Right forelimb (tissue), 1 donor: ENCODE data around the gene KCNV2.
"Not testable (repeated sequence)": the region's sequence is repeated elsewhere in the genome, so short reads cannot be mapped to it uniquely, and the experiment has no call there.

ENCODE experiments used
- DNase-seq: peaks from one replicate; pipeline ENCODE4 v3.0.0-alpha.2; 2018

KCNV2 gene

DNA sequence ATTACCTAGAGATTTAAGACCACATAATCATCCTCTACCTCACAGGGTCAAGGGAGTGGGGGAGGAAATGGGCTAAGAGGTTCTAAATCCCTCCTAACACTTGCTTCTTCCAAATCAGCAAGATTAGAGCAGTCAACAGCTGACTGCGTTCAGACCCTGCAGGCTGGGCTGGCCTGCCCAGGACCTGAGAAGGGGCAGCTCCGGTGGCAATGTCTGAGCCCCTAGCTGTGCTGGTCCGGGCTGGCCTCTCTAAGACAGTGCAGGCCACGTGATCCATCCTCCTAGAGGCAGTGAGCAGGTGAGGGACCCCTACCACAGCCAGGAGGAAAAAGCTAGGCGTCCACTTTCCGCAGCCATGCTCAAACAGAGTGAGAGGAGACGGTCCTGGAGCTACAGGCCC lies at the start of gene KCNV2:
Gene KCNV2, plus strand, starts transcription at position 126 of the 400 bp plus-strand sequence. Its CDS starts 230 bp downstream, at position 356.
- DNase-seq: no peak

DNA sequence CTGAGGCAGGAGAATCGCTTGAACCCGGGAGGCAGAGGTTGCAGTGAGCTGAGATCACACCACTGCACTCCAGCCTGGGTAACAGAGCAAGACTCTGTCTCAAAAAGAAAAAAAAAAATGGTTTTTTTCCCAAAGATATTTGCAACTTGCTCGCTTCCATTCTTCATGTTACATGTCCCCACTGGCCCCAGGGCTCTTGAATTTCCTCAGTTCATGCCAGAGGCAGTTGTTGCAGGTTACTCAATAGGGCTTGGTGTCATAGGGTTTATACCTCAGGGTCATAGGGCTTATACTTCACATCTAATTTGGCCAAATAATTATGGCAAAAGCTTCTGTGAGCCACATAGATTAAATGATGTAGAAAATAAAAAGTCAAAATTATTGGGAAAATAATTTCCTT lies 44.1 kb upstream of the KCNV2 start:
- DNase-seq: no peak

DNA sequence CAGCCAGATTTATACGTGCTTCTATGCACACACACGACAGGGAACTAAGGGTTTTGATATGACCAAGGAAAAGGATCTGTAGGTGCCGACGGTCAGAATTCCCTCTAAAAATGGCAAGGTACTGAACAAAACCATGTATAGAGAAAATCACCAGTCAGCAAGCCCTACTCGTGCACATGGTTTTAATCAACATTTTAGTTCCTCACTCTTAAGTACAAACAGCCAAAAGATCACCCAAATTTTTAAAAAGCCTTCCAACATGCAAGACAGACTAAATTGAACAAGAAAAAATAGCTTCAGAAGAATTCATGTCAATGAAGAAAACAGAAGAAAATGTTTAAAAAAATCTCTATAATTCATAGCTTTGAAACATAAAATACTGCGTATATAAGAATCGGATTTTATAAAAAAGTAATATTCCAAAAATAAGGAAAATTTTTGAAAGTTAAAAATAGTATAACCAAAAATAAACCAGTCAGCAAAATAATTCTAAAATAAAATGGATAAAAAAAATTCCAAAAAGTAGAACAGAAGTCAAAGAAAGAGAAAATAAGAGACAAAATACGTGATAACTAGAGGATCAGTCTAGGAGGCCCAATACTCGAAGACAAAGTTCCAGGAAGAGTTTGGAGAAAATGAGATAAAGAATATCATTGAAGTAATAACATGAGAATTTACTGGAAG lies 43.0 kb upstream of the KCNV2 start:
- DNase-seq: no peak

DNA sequence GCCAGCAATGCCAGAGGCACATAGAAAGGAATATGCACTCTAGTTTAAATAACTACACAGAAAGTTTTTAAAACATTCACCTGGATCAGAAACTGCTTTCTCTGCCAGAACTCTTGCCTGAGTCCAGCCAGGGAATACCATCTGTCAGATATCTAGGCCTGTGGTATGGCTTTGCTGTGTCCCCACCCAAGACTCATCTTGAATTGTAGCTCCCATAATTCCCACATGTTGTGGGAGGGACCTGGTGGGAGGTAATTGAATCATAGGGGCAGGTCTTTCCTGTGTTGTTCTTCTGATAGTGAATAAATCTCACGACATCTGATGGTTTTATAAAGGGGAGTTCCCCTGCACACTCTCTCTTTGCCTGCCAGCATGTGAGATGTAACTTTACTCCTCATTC lies 41.5 kb upstream of the KCNV2 start:
- no peak for DNase-seq

DNA sequence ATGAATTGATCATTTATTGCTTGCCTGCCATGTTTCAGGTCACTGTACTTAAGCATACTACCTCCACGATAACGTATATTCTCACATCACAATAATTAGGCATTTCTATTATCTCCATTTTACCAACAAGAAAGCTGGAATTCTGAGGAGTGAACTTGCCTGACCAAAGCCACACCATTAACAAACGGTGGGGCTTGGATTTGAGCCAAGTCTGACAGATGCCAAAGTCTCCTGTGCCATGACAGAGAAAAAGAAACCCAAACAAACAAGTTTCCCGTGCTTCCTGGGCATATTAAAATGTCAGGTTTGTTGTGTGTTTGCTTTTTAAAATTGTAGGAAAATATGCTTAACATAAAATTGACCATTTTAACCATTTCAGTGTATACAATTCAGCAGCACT lies 40.8 kb upstream of the KCNV2 start:
- DNase-seq: no peak

DNA sequence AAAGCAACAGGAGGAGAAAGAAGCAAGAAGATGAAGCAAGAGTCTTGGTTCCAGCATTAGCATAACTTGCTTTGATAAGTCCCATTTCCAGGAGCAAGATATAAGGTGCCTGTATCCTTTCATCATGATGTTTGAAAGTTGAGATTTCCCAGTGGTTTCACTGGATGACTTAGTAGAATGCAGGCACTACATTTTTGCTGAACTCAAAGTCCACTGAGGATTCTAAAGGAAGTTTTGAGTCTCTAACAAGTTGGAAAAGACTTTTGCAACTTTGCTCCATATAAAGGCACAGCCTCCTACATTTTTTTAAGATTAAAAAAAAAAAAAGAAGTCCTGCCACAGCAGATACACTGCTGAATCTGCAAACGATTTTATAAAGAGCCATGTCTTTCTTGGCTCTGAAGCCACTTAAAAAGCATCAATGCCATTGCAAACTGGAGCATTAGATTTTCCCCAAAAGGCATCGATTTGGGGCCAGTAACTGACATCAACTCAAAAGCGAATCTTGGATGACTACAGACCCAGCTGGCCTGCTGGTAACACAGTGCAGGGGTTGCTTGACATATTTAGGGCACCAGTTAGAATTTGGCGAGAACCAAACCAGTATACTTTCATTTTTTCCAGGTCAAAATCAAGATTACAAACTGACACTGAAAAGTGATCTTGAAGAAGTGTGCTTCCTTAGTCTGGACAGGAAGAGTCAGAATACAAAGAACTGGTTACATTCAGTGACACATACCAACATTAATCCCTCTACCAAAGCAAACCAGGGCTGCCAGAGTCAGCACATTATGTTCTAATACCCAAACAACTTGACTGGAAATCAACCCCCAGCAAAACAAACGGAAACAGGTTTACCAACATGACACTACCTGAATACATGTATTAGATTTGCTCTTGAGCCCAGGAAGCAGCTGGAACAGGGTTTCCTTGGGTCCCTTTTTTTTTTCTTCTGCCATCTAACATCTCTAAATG lies 39.1 kb upstream of the KCNV2 start:
- DNase-seq: no peak

DNA sequence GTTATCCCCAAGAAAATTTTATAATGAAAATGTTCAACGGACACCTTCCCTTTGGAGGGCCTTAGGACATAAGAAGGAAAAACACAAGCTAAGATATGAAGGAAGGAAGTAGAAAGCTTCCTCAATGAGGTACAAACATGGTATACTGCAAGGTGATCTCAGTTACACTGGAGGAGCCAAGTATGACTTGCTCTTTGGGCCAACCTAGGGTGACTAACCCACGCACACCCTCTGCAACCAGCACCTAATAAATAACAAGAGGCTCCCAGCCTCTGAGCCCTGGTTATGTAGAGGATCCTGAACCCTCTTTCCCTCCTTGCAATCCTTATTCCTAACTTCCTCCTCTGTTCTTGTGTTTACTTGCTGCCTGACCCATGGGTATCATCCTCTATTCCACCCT lies 38.3 kb upstream of the KCNV2 start:
- no peak for DNase-seq

DNA sequence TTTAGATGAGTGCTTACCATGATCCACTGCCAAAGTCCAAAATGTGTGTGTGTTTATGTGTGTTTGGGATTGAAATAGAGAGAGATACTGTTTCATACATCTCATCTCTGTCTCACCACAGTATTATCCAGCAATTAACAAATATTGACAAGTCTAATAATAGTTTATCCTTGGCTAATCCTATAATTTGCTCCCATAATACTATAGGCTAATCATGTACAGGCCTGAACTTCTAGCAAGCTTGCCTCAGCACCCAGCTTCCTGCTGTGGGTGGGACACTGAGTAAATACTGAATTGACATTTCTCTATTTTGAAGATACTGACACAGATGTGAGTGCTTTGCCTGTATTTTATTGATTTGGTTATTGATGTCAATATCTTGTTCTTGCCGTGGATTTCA lies 35.3 kb upstream of the KCNV2 start:
- DNase-seq: no peak

DNA sequence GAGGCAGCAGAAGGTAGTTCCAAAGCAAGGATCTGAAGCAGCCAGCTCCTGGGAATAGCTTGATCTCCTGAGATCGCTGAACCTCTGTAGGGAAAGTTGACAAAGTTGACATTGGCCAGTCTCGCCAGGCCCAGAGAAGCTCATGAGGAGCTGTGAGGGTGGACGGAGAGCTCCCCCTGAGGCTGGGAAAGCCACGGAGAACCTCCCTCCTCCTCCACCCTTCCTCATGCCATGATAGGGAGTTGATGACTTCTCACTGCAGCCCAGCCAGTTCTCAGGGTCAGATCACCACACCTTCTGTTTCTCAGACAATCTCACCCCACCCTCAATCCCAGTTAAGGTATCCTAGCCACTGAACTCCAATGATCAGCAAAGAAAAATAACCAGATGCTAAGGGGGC lies 30.4 kb upstream of the KCNV2 start:
- DNase-seq: no peak

DNA sequence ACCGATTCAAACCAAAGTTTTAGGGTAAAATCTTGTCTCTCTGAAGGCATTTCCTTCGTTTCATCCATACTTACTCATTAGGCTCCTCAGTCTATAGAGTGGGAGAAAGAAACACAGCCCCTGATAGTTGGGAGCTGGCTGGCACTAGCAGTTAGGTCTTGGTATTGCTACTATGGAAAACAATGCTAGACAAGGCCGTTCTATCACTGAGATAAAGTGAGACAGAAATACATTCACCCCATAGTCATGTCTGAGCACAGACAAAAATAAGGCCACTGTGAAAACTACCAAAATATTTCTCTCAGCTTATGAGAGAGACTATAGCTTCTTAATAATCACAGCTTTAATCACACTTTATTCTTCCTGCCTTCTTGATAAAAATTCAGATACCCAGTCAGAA lies 28.7 kb upstream of the KCNV2 start:
- no peak for DNase-seq

DNA sequence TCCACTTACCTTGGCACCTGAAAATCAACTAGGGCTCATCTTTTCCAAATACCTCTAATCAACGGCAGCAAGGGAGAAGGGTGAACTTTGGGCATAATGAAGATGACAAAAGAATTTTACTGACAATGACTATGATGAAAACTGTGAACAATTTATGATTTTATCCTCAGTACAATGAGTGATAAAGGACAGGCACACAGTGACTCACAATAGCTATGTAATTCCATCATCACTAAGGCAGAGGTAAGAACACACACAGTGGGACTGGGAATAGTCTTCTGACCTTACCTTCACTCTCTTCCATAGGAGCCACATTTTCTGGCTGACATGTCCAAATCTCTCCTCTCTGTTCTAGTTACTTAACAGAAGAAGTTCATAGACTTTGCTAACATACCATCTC lies 26.1 kb upstream of the KCNV2 start:
- DNase-seq: no peak

DNA sequence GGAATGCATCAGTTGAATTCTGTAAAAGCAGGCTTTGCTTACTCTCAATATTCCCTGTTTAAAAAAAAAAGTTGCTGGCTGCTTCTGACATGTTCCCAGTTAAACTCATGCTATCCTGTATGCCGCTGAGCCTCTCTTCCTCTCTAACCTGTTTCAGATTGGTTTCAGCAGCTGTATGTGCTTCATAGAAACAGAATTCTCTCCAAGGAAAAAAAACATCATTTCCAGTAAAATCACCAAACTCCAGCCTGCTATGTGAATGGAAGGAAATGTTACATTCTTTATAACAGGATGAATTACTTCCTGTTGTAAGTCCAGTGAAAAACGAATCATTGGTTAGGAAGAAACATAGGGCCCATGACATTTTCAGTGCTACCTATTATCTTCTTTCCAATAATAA lies 25.7 kb upstream of the KCNV2 start:
- DNase-seq: no peak

DNA sequence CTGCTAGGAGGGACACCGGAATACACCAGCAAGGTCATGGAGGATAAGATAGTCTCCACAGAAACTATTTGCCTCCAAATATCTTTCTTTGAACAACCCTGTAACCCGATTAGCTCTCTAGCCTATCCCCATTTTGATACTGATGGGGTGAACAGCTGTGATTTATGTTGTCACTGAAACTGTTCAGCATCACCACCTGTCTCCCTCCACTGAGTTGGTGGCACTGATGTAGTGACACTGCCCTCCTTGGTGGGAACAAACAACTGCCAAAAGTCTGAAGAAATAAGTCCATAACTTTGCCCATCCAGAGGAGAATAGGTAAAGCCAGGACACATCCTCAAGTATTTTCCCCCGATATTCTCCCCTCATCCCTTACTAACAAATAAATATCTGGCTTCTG lies 24.3 kb upstream of the KCNV2 start:
- DNase-seq: no peak

DNA sequence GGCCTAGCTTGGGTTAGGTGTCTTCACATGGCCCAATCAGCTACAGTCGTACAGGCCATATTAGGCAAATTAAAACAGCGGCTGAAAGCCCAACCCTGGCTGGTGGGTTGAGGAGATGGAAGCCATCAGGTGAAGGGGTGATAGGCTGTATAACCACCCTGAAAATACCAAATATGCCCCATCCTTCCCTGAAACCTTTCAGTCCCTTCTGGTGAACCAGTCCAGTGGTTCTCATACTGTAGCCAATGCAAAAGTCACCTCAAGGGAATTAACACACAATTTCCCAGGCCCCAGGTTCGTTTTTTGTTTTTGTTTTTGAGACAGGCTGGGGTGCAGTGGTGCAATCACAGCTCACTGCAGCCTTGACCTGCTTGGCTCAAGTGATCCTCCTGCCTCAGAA lies 19.8 kb upstream of the KCNV2 start:
- no peak for DNase-seq

DNA sequence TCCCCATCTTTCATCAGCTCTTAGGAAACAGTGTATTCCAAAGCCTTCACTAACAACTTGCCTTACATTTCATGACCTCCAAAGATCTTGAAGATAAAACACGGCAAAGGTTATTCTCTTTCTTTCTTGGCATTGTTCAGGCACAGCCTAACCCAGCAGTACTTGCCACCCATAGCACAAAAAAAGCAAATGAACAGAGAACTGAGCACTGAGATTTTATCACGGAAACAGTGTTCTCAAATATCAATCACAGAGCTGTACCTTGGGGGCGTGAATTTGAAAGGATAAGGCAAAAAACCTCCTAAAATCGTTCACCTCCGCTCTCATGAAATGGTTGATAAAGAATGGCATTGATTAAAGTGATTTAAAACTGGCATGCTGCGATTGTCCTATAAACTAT lies 16.9 kb upstream of the KCNV2 start:
- no peak for DNase-seq

DNA sequence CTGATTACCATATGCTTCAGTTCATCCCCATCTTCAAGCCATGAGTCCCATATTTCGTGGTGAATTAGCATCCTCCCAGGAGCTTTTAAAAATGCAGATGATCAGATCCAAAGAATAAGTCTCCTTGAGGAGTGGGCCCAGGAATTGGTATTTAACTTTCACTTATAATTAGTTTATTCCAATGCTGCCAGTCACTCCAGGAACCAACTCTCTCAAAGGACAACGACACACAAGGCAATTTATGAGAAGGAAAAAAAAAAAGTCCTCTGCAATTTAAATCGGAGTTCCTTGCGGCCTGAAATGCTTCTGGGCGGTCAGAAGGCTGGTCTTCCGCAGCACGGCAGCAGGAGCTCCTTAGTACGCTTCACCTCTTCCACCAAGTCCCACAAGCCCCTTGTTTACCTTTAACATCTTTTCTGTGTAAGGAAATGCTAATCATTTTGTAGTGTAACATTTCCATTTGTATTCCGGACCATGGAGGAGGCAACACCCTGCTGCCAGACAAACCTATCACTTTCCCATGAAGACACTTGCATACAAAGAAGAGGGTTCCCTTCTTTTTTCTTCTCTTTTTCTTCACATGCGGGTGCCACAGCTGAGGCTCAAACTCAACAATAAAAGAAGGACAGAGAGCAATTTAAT lies 16.3 kb upstream of the KCNV2 start:
- DNase-seq: no peak

DNA sequence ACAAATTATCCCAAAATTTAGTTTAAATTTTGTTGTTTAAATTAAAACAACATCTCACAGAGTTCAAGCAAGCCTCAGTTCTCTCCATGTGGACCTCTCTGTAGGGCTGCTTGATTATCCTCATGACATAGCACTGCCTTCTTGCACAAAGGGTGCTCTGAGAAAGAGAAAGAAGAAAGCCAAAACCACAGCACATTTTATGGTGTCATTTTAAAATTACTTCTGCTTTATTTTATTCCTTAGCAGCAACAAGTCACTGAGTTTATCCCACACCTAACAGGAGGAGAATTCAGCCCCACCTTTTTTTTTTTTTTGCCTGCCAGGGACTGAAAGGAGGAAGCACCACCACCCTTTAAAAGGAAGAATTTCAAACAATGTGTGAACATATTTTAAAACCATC lies 12.8 kb upstream of the KCNV2 start:
- DNase-seq: no peak

DNA sequence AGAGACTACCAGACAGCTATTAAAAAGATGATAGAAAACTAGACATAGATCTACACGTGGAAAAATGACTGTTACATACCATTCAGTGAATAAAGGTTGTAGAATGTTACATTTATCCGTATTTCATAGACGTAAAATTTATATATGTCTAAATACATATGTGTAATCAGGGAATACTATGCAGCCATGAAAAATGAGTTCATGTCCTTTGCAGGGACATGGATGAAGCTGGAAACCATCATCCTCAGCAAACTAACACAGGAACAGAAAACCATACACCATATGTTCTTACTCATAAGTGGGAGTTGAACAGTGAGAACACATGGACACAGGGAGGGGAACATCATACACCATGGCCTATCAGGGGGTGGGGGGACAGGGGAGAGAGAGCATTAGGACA lies 10.1 kb upstream of the KCNV2 start:
- DNase-seq: not testable (repeated sequence)

DNA sequence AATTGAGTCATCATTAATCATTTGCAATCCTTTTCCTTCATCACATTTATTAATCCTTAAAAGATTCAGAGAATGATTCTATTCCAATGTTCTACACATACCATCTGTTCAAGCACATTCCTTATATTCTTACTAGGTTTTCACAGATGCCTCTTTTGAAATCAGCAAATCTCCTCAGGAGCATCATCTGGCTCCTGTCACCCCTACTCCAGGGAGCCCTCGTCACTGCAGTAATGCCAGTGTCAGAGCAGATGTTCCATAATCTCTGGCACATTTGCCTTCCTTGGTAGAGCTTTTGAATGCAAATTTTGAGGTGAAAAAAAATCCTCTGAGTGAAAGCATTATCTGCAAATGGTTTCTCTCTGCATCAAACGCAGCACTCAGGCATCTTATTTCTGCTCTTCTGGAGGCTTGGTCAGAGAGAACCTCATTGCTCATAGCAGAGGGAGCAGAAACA lies 7.6 kb upstream of the KCNV2 start:
- no peak for DNase-seq

DNA sequence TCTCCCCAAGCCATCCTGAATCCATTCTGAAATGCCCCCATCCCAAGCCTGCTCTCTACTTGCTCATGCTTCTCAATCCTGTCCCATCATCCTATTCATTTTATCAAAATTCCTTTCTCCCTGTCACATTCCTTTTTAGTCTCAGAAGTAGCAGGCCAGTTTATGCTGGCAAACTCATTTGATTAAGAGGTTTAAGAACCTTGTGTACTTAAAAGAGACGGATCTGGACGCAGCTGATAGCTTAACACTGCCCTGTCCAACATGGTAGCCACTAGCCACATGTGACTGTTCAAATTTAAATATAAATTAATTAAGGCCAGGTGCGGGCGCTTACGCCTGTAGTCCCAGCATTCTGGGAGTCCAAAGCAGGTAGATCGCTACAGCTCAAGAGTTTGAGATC lies 5.6 kb upstream of the KCNV2 start:
- DNase-seq: no peak

DNA sequence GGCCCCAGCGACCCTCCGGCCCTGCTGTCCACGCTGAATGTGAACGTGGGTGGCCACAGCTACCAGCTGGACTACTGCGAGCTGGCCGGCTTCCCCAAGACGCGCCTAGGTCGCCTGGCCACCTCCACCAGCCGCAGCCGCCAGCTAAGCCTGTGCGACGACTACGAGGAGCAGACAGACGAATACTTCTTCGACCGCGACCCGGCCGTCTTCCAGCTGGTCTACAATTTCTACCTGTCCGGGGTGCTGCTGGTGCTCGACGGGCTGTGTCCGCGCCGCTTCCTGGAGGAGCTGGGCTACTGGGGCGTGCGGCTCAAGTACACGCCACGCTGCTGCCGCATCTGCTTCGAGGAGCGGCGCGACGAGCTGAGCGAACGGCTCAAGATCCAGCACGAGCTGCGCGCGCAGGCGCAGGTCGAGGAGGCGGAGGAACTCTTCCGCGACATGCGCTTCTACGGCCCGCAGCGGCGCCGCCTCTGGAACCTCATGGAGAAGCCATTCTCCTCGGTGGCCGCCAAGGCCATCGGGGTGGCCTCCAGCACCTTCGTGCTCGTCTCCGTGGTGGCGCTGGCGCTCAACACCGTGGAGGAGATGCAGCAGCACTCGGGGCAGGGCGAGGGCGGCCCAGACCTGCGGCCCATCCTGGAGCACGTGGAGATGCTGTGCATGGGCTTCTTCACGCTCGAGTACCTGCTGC lies 839 bp downstream of the KCNV2 start:
- DNase-seq: no peak

DNA sequence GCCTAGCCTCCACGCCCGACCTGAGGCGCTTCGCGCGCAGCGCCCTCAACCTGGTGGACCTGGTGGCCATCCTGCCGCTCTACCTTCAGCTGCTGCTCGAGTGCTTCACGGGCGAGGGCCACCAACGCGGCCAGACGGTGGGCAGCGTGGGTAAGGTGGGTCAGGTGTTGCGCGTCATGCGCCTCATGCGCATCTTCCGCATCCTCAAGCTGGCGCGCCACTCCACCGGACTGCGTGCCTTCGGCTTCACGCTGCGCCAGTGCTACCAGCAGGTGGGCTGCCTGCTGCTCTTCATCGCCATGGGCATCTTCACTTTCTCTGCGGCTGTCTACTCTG lies 1.4 kb downstream of the KCNV2 start:
- DNase-seq: no peak

DNA sequence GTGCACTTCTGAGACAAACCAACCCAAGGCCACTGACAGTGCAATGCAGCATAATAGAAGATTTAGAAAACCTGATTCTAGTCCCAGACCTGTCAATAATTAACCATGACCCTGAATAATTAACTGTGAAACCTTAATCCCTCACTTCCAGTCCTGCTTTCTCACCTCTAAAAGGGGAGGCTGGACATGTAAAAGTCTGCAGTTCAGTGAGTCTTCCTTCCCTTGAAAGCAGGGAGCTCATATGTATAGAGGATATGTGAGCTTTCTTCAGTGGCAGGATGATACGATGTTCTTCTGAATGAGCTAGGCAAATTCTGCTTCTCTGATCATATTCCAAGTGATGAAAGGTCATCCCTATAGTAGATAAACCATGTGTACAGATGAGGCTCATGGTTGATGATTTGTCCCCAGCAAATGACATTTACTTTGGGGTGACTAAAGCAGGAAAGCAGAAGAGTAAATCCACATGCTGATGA lies 2.9 kb downstream of the KCNV2 start:
- no peak for DNase-seq
